Breast epithelium (tissue), 3 donors: Measurements from ENCODE around the gene CCN6.

Source experiments
- POLR2A ChIP-seq: fragments of 450-650 bp; IDR thresholded peaks from one replicate; pipeline ENCODE4 v1.6.1; 2016; ENCODE audit warnings: antibody characterized with exemption, mild to moderate bottlenecking, moderate library complexity
- POLR2AphosphoS5 ChIP-seq, 3 donors: sonication (generic); formaldehyde crosslinking; IDR thresholded peaks; one replicate each; pipeline ENCODE4 v1.6.1; 2017; ENCODE audit warnings: antibody characterized with exemption in 3 of 3
- TF ChIP-seq, protein P1 (sequence below), 3 donors: fragments of 450-650 bp; IDR thresholded peaks; one replicate each; pipeline ENCODE4 v1.5.1; 2016 to 2017; ENCODE audit warnings: antibody characterized with exemption in 3 of 3, mild to moderate bottlenecking in 3 of 3, moderate library complexity in 3 of 3

GRCh38 chr6:112062966-112063365 is 9.1 kb downstream of the CCN6 start:
- TF ChIP-seq POLR2AphosphoS5 (IDR thresholded peaks at IDR 0.05) (no peak), POLR2A (no peak)
- TF ChIP-seq, protein P1, sequence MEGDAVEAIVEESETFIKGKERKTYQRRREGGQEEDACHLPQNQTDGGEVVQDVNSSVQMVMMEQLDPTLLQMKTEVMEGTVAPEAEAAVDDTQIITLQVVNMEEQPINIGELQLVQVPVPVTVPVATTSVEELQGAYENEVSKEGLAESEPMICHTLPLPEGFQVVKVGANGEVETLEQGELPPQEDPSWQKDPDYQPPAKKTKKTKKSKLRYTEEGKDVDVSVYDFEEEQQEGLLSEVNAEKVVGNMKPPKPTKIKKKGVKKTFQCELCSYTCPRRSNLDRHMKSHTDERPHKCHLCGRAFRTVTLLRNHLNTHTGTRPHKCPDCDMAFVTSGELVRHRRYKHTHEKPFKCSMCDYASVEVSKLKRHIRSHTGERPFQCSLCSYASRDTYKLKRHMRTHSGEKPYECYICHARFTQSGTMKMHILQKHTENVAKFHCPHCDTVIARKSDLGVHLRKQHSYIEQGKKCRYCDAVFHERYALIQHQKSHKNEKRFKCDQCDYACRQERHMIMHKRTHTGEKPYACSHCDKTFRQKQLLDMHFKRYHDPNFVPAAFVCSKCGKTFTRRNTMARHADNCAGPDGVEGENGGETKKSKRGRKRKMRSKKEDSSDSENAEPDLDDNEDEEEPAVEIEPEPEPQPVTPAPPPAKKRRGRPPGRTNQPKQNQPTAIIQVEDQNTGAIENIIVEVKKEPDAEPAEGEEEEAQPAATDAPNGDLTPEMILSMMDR (IDR thresholded peaks at IDR 0.05) = no peak
